Gastroesophageal sphincter (tissue), 3 donors: ENCODE results near the gene ISLR.

Experiments used
- CTCF ChIP-seq, 4 experiments: fragments of 200-600 bp in 2 of 4; fragments of 450-650 bp in 2 of 4; sonication (generic) in 1 of 4; IDR thresholded peaks; one replicate each; pipeline ENCODE4 v1.5.1; 2017 to 2019; ENCODE audit warnings: antibody characterized with exemption in 4 of 4, mild to moderate bottlenecking in 2 of 4, moderate library complexity in 2 of 4
- POLR2A ChIP-seq, 2 donors: fragments of 450-650 bp; IDR thresholded peaks; one replicate each; pipeline ENCODE4 v1.6.1; 2017; ENCODE audit warnings: antibody characterized with exemption in 2 of 2, mild to moderate bottlenecking in 2 of 2, moderate library complexity in 1 of 2

GRCh38 chr15:74221399-74222239, 48.1 kb downstream of the ISLR start:
- no peak for TF ChIP-seq CTCF (IDR thresholded peaks at IDR 0.05)
- TF ChIP-seq POLR2A (IDR thresholded peaks at IDR 0.05): no peak
